ENCODE results near the gene COLQ.

The COLQ gene

GRCh38 chr3:15453501-15453900 is 68.0 kb downstream of the COLQ start:
- no peak overlapping the region for H3K27ac ChIP-seq
- TF ChIP-seq ZFX (IDR thresholded peaks at IDR 0.05) = no peak
- no peak for TF ChIP-seq CTCF (conservative IDR thresholded peaks at IDR 0.05)

- no peak for TF ChIP-seq CTCF (conservative IDR thresholded peaks at IDR 0.05)
- TF ChIP-seq ZFX (IDR thresholded peaks at IDR 0.05) = no peak
- no peak overlapping the region for H3K27ac ChIP-seq
These were observed 68.5 kb downstream of the COLQ start for GRCh38 chr3:15452961-15453360.

DNA sequence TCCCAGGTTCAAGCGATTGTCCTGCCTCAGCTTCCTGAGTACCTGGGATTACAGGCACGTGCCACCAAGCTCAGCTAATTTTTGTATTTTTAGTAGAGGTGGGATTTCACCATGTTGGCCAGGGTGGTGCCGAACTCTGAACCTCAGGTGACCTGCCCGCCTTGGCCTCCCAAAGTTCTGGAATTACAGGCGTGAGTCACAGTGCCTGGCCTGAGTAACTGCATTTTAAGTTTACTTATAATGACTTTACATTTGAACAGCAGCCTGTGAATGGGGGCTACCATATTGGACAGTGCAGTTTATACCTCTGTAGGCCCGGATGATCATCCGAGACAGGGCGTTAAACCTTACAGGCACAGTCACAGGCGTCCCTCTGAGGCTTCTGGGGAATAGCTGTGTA is 69.3 kb downstream of the COLQ start:
- no peak for TF ChIP-seq CTCF (conservative IDR thresholded peaks at IDR 0.05)
- no peak for TF ChIP-seq ZFX (IDR thresholded peaks at IDR 0.05)
- no peak overlapping the region for H3K27ac ChIP-seq

DNA sequence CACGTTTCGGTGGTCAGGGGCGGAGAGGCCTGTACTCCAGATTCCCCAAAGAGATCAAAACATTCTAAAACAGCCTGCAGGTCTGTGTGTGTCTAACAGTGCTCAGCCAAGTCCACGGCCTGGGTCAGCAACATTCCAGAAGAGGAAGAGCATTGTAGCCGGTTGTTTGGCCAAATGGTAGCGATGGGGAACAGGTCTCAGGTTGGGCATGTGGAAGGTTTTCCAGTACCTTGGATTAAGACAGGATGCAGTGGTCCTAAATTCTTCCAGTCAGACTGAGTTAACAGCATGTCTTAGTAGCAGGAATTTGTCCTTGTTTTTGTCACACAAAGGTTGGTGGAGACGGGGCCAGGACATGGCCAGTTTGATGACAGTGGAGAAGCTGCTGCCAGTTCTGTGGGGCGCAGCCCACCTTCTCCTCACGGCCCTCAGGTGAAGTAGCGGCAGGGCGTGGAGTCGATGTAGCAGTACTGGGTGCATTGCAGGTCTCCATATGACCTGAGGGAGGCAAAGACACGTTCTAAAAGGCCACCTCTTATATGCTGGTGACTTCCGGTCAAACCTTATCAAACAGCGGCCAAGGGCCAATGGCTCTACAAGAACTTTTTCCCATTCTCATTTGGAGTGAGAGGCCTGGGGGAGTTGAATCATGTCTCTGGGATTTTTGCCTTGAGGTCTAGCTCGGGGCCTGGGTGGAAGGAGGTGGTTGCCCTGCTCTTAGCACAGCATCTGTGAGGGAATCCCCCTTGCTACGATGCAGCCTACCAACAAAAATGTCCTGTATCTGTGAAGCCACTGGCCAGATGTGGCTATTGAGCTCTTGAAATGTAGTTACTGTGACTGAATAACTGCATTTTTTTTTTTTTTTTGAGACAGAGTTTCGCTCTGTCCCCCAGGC is 70.0 kb downstream of the COLQ start:
- no peak overlapping the region for H3K27ac ChIP-seq
- TF ChIP-seq CTCF (conservative IDR thresholded peaks at IDR 0.05) = no peak
- no peak for TF ChIP-seq ZFX (IDR thresholded peaks at IDR 0.05)

DNA sequence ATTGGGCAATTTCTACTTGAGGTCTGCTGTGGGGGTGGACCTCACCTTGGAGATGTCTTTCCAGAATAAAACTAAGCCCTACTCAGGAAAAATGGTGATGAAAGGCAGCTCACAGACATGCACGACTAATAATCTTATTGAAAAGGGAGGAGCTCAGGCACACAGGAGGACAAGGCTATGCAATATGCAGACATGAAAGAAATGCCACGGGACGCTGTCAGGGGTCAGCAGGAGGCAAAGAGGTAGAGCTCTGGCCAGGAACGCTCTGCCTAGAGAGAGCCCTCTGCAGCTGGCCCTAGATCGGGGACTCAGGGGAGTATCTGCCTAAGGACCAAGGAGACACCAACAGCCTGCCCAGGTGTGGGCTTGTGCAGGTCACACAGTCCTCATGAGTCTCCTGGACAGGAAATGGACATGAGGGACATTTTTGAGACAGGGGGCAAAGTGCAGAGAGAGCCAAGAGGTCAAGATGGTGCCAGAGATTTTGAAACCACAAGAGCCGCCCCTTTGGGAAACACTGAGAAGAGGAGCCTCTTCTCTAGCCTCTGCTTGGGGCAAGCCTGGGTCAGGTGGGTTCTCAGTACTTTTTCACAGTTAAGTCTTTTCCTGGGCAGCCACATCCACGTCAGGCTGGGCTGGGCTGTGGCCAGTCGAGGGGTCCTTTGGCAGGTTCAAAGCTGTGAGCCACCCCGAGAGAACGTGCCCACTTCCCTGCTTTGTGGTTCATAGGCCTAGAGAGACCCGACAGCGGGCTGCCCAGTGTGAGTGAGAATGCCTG is 70.9 kb downstream of the COLQ start:
- TF ChIP-seq ZFX (IDR thresholded peaks at IDR 0.05) (no peak), CTCF (conservative IDR thresholded peaks at IDR 0.05) (no peak)
- H3K27ac ChIP-seq = no peak overlapping the region

GRCh38 chr3:15449489-15450224 is 71.8 kb downstream of the COLQ start:
- H3K27ac ChIP-seq = no peak overlapping the region
- no peak for TF ChIP-seq CTCF (conservative IDR thresholded peaks at IDR 0.05)
- no peak for TF ChIP-seq ZFX (IDR thresholded peaks at IDR 0.05)
